GM19395 (cell line): ENCODE results near the gene CCR5.
A peak's percentile ranks its signal among the peaks of the same experiment; 100 is the strongest.

Experiments
- ATAC-seq: cut with Tn5 transposase; IDR thresholded peaks from one replicate; pipeline ENCODE4 v1.9.1; 2021; ENCODE audit warnings: mild to moderate bottlenecking, moderate library complexity; ENCODE audit not compliant: unreplicated experiment

The CCR5 gene

DNA sequence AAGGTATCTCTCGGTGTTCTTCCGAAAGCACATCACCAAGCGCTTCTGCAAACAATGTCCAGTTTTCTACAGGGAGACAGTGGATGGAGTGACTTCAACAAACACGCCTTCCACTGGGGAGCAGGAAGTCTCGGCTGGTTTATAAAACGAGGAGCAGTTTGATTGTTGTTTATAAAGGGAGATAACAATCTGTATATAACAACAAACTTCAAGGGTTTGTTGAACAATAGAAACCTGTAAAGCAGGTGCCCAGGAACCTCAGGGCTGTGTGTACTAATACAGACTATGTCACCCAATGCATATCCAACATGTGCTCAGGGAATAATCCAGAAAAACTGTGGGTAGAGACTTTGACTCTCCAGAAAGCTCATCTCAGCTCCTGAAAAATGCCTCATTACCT lies 12.3 kb upstream of the CCR5 start:
- no peak for ATAC-seq

DNA sequence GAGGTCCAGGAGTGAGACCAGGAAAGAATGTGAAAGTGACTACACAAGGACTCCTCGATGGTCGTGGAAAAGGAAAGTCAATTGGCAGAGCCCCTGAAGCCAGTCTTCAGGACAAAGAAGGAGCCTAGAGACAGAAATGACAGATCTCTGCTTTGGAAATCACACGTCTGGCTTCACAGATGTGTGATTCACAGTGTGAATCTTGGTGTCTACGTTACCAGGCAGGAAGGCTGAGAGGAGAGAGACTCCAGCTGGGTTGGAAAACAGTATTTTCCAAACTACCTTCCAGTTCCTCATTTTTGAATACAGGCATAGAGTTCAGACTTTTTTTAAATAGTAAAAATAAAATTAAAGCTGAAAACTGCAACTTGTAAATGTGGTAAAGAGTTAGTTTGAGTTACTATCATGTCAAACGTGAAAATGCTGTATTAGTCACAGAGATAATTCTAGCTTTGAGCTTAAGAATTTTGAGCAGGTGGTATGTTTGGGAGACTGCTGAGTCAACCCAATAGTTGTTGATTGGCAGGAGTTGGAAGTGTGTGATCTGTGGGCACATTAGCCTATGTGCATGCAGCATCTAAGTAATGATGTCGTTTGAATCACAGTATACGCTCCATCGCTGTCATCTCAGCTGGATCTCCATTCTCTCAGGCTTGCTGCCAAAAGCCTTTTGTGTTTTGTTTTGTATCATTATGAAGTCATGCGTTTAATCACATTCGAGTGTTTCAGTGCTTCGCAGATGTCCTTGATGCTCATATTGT lies 10.8 kb upstream of the CCR5 start:
- peak; percentile 60 for ATAC-seq

DNA sequence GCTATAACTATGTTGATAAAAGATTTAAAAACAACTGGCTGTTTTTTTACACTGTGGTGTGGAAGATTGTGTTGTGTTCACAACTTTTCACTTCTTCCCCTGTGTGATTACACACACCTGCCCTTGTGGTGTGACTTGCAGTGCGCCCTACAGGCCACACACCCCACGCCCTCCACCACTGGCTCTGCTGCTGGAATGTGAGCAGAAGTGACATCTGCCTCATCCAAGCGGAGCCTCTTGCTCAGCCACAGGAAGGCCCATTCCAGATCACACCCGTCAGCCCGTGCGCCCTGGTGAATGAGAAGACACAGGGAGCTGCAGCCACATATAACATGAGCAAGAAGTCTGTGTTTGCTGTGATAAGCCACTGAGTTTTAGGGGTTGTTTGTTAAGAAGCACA lies 9.8 kb upstream of the CCR5 start:
- no peak for ATAC-seq

DNA sequence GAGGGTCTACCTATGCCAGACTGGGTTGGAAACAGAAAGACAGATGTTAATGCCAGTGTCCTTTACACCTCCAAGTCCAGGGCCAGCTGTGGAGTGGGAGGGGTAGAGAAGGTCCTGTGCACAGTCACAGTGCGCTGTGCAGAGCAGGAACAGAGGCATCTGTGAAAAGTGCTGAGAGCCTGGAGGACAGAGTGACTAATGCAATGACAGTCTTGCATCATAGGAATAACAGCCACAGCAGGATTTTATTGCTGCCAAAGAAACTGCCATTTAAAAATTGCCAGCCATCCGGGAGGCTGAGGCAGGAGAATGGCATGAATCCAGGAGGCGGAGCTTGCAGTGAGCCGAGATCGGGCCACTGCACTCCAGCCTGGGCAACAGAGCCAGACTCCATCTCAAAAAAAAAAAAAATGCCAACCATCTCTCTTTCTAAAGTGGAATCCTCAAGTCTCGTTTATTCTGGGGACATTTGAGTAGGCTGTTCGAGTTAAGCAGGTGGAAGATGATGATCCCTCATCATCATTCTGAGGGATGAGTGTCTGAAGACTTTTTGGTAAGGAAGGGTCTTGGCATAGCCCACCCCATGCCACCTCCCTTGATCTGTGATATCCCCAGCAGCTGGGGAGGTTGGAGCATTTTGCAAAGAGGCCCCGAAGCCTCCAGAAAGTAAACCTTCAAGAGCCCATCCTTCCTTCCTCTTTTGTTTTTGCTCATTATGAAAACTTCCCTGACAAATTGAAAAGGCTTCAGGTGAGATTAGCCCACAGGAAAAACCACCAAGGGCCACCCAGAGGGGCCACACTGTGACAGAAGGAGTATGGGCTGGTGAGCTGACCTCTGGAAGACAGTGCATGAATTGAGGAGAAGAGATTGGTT lies 9.1 kb upstream of the CCR5 start:
- ATAC-seq = no peak

DNA sequence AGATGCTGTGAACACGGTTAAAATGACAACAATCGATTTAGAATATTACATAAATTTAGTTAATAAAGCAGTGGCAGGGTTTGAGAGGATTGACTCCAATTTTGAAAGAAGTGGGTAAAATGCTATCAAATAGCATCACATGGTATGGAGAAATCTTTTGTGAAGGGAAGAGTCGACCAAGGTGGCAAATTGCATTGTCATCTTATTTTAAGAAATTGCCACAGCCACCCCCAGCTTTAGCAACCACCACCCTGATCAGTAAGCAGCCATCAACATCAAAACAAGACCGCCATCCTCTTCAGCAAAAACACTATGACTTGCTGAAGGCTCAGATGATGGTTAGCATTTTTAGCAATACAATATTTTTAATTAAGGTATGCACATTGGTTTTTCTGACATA lies 5.7 kb upstream of the CCR5 start:
- no peak for ATAC-seq

DNA sequence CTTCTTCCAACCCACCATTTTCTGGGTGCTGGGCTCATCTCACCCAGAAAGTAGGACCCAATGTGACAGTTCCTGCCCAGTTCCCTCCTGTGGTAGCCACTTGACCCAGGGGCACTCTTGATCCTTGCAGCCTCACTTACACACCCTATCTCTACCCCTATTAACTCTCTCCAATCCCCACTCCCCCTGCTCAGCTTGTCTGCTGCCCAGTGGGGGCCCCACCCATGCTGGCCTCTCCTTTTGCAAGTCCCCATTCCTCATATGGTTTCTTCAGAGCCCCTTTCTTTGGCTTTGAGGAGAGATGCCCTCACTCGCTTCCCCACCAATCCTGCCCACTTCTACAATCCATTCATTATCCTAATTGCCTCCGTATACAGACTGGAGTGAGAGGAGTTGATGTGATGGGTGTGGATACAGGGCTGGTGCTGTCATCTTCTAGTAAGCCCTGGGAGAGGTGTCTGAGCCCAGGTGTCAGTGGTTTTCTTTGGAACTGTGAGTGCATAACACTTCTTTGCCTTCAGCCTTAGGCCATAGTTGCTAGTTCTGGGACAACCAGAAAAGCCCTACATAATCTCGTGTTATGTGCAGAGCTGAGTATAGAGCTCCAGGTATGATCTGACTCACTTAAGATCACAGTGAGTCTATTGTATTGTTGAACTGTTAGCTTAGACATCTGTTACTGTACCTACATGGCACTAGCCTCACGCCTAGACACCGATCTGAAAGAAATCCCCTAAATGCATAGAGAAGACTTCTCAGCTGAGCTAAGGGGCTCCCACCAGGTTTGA lies 4.8 kb upstream of the CCR5 start:
- ATAC-seq = no peak

DNA sequence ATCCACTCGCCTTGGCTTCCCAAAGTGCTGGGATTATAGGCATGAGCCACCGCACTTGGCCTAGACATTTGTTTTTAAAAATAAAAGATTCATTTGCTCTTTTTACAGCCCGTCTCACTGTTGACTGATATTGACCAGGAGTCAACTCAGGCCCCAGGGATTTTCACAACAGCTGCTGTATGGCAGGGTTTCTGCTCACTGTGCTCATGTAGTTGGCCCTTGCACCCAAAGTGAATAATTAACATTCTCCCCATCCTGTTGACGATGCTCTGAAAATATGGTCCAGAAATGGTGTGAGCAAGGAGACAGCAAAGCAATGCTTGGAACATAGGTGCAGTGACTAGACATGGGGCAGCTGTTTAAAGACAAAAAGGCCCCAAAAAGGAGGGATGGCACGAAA lies 2.9 kb upstream of the CCR5 start:
- no peak for ATAC-seq

DNA sequence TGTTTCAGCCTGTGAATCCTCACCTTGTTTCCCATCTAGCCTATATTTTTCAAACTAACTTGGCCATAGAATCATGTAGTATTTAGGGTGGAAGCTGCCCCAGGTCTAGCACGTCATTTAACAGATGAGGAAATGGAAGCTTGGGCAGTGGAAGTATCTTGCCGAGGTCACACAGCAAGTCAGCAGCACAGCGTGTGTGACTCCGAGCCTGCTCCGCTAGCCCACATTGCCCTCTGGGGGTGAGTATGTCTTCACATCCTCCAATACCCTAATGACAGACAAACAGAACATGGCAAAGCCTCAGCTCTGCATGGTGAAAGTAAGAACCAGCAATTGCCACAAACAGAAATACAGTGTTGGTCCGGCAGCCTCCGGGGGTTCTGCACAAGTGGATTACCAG lies 2.2 kb upstream of the CCR5 start:
- peak; percentile 55 for ATAC-seq

DNA sequence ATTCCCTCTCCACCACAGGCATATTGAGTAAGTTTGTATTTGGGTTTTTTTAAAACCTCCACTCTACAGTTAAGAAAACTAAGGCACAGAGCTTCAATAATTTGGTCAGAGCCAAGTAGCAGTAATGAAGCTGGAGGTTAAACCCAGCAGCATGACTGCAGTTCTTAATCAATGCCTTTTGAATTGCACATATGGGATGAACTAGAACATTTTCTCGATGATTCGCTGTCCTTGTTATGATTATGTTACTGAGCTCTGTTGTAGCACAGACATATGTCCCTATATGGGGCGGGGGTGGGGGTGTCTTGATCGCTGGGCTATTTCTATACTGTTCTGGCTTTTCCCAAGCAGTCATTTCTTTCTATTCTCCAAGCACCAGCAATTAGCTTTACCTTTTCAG lies 1.6 kb upstream of the CCR5 start:
- no peak for ATAC-seq

DNA sequence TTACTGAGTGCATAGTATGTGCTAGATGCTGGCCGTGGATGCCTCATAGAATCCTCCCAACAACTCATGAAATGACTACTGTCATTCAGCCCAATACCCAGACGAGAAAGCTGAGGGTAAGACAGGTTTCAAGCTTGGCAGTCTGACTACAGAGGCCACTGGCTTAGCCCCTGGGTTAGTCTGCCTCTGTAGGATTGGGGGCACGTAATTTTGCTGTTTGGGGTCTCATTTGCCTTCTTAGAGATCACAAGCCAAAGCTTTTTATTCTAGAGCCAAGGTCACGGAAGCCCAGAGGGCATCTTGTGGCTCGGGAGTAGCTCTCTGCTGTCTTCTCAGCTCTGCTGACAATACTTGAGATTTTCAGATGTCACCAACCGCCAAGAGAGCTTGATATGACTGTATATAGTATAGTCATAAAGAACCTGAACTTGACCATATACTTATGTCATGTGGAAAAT lies 1.0 kb upstream of the CCR5 start:
- ATAC-seq = peak; percentile 69

DNA sequence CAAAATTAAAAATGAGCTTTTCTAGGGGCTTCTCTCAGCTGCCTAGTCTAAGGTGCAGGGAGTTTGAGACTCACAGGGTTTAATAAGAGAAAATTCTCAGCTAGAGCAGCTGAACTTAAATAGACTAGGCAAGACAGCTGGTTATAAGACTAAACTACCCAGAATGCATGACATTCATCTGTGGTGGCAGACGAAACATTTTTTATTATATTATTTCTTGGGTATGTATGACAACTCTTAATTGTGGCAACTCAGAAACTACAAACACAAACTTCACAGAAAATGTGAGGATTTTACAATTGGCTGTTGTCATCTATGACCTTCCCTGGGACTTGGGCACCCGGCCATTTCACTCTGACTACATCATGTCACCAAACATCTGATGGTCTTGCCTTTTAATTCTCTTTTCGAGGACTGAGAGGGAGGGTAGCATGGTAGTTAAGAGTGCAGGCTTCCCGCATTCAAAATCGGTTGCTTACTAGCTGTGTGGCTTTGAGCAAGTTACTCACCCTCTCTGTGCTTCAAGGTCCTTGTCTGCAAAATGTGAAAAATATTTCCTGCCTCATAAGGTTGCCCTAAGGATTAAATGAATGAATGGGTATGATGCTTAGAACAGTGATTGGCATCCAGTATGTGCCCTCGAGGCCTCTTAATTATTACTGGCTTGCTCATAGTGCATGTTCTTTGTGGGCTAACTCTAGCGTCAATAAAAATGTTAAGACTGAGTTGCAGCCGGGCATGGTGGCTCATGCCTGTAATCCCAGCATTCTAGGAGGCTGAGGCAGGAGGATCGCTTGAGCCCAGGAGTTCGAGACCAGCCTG lies 984 bp downstream of the CCR5 start:
- ATAC-seq = no peak

DNA sequence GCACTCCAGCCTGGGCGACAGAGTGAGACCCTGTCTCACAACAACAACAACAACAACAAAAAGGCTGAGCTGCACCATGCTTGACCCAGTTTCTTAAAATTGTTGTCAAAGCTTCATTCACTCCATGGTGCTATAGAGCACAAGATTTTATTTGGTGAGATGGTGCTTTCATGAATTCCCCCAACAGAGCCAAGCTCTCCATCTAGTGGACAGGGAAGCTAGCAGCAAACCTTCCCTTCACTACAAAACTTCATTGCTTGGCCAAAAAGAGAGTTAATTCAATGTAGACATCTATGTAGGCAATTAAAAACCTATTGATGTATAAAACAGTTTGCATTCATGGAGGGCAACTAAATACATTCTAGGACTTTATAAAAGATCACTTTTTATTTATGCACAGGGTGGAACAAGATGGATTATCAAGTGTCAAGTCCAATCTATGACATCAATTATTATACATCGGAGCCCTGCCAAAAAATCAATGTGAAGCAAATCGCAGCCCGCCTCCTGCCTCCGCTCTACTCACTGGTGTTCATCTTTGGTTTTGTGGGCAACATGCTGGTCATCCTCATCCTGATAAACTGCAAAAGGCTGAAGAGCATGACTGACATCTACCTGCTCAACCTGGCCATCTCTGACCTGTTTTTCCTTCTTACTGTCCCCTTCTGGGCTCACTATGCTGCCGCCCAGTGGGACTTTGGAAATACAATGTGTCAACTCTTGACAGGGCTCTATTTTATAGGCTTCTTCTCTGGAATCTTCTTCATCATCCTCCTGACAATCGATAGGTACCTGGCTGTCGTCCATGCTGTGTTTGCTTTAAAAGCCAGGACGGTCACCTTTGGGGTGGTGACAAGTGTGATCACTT lies 2.0 kb downstream of the CCR5 start:
- no peak for ATAC-seq

DNA sequence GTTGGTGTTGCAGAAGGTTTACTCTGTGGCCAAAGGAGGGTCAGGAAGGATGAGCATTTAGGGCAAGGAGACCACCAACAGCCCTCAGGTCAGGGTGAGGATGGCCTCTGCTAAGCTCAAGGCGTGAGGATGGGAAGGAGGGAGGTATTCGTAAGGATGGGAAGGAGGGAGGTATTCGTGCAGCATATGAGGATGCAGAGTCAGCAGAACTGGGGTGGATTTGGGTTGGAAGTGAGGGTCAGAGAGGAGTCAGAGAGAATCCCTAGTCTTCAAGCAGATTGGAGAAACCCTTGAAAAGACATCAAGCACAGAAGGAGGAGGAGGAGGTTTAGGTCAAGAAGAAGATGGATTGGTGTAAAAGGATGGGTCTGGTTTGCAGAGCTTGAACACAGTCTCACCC lies 4.0 kb downstream of the CCR5 start:
- no peak for ATAC-seq

DNA sequence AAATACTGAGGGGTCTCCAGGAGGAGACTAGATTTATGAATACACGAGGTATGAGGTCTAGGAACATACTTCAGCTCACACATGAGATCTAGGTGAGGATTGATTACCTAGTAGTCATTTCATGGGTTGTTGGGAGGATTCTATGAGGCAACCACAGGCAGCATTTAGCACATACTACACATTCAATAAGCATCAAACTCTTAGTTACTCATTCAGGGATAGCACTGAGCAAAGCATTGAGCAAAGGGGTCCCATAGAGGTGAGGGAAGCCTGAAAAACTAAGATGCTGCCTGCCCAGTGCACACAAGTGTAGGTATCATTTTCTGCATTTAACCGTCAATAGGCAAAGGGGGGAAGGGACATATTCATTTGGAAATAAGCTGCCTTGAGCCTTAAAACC lies 4.5 kb downstream of the CCR5 start:
- ATAC-seq = no peak

DNA sequence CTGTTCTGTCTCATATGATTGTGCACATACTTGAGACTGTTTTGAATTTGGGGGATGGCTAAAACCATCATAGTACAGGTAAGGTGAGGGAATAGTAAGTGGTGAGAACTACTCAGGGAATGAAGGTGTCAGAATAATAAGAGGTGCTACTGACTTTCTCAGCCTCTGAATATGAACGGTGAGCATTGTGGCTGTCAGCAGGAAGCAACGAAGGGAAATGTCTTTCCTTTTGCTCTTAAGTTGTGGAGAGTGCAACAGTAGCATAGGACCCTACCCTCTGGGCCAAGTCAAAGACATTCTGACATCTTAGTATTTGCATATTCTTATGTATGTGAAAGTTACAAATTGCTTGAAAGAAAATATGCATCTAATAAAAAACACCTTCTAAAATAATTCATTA lies 5.1 kb downstream of the CCR5 start:
- ATAC-seq = no peak

DNA sequence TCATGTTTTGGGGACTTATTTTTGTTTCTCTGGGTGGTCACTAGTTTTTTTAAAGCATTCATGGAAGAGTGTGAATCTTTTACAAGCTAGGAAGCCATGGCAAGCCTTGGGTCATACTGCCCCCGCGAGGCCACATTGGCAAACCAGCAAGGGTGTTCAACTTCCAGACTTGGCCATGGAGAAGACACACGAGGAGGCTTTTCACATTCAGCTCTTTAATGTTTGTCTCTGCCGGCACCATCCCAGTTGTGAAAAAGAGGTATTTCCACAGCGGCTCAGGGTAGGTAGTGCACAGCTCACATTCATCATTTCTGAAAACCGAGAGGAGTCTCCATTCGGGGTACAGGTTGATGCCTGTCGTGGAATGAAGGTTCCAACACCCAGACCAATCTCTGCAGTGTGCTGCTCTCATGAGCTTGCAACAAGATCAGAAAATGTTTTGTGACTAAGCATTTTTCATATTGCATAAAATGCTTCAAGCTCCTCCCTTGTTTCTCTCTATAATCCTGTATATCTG lies 7.7 kb downstream of the CCR5 start:
- ATAC-seq = no peak

DNA sequence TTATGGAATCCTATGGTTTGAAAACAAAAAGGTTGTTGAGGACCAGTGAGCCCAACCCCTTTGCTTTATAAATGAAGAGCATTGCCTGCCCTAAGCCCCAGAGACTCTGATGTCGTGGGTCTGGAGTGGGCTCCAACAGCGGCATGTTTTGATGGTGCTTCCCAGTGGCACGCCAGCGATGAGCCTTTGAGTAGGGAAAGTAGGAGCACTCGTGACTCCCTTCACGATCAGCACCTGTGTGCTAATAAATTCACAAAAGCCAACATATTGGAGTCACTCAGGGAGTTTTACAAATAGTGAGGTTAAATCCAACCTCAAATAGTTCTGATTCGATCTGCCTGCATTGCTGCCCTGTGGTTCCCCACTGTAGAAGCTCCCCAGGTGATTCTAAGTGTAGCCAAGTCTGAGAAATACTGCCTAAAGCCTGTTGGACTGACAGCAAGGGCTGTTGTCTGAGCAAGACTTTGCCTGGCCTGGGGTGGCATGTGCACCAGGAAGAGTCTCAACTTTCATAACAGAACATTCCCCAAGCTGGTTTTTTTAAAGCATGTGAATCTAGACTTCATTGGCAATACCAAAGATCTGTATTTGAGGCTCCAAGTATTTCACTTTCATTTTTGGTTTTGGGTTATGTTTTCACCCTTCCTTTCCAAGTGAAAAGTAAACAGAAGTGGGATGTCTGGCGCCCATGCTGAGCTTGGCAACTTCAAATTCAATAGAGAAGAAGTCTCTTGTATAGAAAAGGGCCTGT lies 9.9 kb downstream of the CCR5 start:
- ATAC-seq = no peak

DNA sequence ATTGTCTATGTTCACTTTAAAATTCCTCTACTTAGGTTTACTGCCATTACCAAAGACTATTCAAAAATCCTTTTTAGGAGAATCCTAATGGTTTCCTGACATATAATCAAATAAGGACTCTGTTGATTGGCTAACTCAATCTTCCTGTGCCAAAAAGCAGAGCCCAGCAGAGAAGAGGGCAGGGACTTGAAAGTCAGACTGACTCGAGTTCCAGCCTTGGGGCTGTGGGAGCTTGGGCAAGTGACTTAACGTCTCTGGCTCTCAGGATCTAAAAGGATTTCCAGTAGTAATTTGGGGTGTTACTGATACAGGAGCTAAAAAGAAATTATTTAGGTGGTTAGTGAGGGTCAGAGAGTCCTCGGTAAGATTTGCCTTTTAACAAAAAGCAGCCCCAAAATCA lies 10.9 kb downstream of the CCR5 start:
- no peak for ATAC-seq
